NK-92 treated with Interleukin-12 subunit alpha and Interleukin-12 subunit beta, amount 100 ng/mL, for 24 hours (cell line): ENCODE data around the gene GPC6.

Source experiments
- DNase-seq: peaks from one replicate; lab custom pipeline; 2025; lab: John Stamatoyannopoulos, UW

GPC6 gene

GRCh38 chr13:93230261-93230855 is 3.8 kb downstream of the GPC6 start:
- DNase-seq: no peak

- DNase-seq: no peak
These were observed 5.3 kb downstream of the GPC6 start for GRCh38 chr13:93231867-93232266.

- no peak for DNase-seq
These were observed 7.4 kb downstream of the GPC6 start for GRCh38 chr13:93233997-93234416.

GRCh38 chr13:93234459-93234858 is 7.9 kb downstream of the GPC6 start:
- DNase-seq: no peak

- DNase-seq: no peak
These were observed 8.8 kb downstream of the GPC6 start for GRCh38 chr13:93235258-93236015.

- no peak for DNase-seq
These were observed 12.1 kb downstream of the GPC6 start for GRCh38 chr13:93238711-93239110.

GRCh38 chr13:93243375-93244063 is 16.9 kb downstream of the GPC6 start:
- DNase-seq: no peak

- no peak for DNase-seq
These were observed 17.7 kb downstream of the GPC6 start for GRCh38 chr13:93244141-93244917.

GRCh38 chr13:93244918-93245280 is 18.3 kb downstream of the GPC6 start:
- DNase-seq: no peak

- no peak for DNase-seq
These were observed 19.5 kb downstream of the GPC6 start for GRCh38 chr13:93246069-93246468.

- DNase-seq: no peak
These were observed 22.0 kb downstream of the GPC6 start for GRCh38 chr13:93248627-93249047.

- DNase-seq: no peak
These were observed 23.0 kb downstream of the GPC6 start for GRCh38 chr13:93249364-93250306.

GRCh38 chr13:93254775-93255174 is 28.2 kb downstream of the GPC6 start:
- DNase-seq: no peak

- DNase-seq: no peak
These were observed 30.4 kb downstream of the GPC6 start for GRCh38 chr13:93256998-93257397.

GRCh38 chr13:93259527-93260080 is 33.0 kb downstream of the GPC6 start:
- DNase-seq: no peak

GRCh38 chr13:93260591-93260990 is 34.0 kb downstream of the GPC6 start:
- no peak for DNase-seq

GRCh38 chr13:93262729-93263345 is 36.2 kb downstream of the GPC6 start:
- DNase-seq: no peak

GRCh38 chr13:93264876-93265275 is 38.3 kb downstream of the GPC6 start:
- no peak for DNase-seq

GRCh38 chr13:93265800-93266199 is 39.2 kb downstream of the GPC6 start:
- no peak for DNase-seq

- DNase-seq: no peak
These were observed 40.1 kb downstream of the GPC6 start for GRCh38 chr13:93266681-93267080.
